GM15510 (cell line): Measurements from ENCODE around the gene RDH16.

Experiments
- POLR2A ChIP-seq: IDR thresholded peaks from 3 replicates; pipeline ENCODE4 v1.6.1; 2011; ENCODE audit warnings: borderline replicate concordance; ENCODE audit not compliant: insufficient read length; ENCODE audit errors: extremely low read depth

RDH16 gene

DNA sequence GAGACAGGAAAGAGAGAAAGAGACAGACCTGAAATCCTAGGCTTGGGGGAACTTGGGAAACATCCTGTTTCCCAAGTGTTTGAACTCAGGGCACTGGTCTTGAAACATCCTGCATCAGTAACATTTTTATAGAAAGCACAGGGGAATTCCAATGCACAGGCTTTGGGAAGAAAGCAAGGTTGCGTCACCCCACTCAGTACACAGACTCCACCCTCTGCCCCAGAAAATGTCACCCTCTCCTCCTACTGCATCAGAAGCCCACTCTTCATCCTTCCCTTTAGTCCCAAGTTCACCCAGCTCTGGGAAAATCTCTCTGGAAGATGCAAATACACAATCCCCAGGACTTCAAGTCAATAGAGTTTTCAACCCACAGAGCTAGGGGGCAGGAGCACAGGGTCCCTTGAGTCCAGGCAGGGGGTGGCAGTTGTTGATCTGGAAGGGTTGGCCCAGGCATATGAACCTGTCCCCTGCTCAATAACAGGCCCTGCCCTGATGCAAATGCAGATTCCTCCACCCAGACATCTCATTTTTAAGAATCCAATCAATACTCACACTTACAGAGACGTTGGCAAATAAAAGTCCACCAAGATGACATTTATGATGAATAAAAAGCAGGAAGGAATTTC is 1.7 kb downstream of the RDH16 start:
- no peak for TF ChIP-seq POLR2A

DNA sequence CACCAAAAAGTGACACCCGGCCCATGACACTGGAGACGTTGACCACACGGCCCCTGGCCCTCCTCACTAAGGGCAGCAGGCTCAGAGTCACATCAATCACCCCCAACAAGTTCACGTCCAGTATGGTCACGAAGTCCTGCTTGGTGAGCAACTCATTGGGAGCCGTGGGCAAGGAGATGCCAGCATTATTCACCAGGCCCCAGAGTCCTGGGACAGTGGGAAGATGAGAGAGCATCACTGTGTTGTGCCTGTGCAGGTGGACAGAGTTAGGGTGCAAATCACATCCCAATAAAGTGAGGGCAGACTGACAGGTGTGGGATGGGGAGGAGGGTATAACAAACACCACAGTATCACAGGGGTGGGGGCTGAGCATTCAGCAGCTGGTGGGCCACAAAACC is 2.5 kb downstream of the RDH16 start:
- TF ChIP-seq POLR2A, result no peak

DNA sequence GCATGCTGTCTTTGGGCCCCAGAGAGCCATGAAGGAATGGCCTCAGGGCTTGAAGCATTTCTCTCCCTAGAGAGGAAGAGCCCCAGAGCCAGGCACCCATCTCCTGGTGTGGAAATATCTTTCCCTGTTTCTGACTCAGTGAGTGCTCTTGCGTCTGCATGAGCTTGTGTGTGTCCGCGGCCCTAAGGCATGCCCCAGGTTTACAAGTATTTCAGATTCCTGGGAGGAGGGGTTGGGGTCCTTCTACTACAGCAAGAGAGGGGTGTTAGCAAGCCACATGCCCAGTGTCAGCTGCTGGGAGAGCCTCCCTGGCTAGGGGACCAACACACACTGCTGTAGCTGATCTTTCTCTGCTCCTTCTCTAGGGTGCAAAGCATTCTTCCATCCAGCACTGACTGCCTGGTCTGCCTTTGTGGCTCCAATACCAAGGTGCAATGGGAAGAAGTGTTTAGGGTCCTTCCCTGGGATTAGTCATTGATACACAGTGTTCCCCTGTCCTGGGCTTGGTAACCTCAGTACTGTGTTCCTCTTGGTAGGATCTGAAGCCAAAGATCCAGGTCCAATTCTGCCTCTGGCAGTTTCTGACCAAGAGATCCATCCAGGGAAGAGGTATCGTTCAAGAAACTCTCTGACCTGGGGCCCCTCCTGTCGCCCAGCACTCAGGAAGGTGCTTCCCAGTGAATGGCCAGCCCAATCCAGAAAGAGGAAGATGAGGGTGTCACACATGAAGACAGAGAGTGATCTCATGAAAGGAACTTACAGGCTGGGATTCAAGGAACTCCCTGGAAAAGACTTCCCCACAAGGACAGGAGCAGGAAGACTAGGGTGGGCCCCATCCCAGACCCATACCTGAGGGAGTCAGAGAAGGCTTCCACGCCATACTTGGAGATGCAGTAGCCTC is 3.1 kb downstream of the RDH16 start:
- no peak for TF ChIP-seq POLR2A

DNA sequence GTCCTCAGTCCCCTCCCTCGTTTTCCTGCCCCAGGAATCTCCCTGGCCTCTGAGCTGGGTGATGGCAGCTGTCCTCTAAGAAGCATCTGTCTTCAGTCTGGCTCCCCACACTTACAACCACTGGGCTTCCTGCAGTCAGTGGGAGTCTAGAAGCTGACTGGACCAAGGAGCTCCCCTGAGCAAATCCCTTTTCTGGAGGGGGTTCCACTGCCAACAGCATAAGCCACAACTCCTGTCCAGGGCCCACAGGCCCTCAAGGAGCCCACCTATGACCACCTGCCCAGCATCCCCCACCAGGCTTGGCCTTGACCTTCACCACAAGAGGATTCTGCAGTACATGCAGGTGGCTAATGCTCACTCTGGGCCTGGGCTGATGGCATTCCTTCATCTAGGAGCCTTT is 4.1 kb downstream of the RDH16 start:
- no peak for TF ChIP-seq POLR2A

DNA sequence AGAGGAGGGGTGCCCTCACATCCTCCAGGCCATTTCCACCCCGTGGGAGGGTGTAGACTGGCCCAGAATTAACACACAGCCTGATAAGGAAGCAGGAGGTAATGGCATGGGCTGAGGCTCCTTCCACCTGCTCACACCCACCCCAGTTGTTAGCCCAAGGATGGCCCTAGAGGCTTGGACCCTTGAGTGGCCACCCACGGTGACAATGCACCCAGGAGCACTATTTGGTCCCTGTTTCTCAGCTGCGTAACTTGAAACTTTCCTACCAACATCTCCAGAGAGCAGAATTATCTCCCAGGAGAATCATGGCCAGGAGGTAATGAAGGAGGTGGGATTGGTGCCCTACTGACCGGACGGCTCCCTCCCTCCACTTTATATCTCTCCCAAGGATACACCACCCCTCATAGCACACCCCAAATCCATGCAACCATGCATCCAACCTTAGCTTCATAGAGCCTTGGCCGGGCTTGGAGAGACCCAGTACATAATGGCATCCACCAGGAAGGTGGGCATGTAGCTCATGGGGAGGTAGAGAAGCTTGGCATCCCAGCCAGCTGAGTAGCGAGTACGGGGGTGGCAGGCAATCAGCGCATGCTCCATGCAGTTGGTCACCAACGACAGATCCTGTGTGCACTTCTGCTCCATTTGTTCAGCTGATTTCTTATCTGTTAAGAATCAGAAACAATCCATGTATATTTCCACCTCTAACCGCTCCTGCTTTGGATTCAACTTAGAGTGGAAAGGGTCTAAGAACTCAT is 5.6 kb downstream of the RDH16 start:
- no peak for TF ChIP-seq POLR2A

DNA sequence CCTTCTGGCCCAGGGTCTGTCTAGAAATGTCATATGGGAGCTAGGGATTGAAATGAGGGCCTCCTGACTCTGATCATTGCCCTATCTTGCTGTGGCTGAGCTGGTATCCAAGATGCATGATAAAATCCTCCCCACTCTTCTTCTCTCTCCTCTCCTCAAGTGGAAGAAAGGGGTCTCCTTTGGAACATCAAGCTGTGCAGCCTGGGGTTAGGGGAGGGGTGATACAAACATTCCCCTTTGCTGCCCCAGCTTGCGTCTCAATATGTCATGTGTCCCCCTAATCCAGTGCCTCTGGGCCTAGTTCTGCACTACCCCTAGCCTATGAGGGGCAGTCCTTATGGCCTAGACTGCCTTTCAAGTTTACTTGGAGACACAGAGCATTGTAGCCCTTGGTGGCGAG is 8.5 kb downstream of the RDH16 start:
- no peak for TF ChIP-seq POLR2A

DNA sequence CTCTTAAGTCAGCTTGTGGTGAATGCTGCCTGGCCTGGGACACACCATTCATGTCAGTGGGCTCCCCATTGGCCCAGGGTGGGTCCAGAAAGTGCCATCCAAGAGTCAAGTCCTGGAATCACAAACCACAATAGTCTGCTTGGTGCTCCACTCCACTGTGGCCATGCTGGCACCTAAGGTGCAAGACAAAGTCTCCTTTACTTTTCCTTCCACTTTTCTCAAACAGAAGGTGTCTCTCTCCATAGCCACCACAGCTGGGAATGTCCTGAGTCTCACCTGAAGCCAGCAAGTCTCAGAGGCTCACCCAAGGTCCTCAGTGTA is 9.0 kb downstream of the RDH16 start:
- no peak for TF ChIP-seq POLR2A

DNA sequence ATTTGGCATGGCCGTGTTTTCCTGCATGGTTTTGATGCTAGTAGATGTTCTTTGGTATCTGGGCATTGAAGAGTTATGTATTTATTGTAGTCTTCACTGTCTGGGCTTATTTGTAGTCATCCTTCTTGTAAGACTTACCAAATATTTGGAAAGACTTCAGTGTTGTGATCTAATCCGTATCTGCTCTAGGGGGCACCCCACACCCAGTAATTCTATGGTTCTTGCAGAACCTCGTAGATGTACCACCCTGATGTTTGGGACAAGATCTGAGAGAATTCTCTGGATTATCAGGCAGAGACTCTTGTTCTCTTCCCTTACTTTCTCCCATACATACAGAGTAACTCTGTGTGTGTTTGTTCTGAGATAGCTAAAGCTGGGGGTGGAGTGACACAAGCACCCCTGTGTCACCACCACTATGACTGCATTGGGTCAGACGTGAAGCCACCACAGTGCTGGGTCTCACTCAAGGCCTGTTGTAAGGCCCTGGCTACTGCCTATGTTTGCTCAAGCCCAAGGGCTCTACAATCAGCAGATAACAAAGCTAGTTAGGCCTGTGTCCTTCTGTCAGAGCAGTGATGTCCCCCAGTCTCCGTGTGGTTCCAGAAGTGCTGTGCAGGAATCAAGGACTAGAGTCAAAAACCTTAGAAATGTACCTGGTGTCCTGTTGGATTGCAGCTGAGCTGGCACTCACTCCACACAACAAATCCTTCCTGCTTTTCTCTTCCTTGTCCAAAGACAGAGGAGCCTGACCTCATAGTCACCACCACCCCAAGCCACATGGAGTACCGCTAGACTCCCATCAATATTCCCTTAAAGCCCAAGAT is 9.6 kb downstream of the RDH16 start:
- TF ChIP-seq POLR2A, result no peak

DNA sequence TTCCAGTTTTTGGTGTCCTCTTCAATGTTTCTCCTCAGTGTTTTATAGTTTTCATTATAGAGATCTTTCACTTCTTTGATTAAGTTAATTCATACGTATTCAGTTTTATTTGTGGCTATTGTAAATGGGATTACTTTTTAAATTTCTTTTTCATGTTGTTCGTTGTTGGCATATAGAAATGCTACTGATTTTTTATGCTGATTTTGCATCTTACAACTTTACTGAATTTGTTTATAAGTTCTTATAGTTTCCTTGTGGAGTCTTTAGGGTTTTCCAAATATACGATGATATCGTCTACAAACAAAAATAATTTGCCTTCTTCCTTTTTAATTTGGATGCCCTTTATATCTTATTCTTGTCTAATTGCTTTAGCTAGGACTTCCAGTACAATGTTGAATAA is 13.5 kb downstream of the RDH16 start:
- TF ChIP-seq POLR2A, result no peak

DNA sequence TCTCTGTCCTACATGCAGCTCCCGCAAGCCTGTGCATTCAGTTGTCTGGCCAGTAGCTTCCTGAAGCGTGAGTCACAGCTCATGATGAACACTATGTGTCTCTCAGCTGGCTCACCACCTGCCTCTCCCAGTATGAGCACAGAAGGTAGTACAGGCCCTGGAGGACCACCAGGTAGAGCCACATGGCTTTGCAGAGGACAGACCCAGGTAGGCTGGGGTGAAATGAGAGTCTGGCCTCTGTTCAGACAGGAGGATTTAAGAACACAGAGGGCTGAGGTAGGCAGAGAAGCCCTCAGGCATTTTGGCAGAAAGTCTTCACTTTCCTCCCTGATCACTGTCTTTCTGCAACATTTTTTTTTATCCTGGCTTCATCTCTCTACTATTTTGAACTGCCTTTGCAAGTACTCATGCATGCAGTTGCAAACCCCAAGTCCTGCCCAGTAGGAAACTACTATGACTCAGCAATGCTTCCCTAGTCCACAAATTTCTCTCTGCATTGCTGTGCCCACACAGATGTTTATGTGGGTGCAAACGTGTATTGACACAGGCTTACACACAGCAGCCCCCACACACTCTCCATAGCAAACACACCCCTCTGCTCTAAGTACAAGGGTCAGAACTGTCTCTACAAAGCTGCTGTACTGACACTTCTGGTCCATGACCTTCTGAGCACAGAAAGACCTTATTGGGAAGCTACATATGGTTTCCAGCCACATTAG is 15.9 kb downstream of the RDH16 start:
- no peak for TF ChIP-seq POLR2A

DNA sequence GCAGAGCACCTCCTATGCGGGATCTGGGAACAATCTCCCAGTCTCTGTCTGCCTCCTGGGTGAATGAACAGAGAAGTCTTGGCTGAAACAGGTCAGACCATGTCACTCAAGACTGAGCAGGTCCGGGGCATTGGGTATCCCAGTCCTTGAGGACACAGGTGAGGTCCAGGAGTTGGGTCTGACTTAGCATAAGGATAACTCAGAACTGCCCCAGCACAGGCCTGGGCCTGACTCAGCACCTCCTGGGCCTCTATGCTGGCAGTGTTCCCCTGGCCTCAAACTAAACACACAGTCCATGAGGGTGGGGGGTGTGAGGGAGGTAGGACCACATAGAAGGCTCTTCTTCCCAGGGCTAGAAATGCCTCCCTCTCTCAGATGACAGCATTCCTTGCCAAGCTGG is 21.7 kb downstream of the RDH16 start:
- TF ChIP-seq POLR2A, result no peak

DNA sequence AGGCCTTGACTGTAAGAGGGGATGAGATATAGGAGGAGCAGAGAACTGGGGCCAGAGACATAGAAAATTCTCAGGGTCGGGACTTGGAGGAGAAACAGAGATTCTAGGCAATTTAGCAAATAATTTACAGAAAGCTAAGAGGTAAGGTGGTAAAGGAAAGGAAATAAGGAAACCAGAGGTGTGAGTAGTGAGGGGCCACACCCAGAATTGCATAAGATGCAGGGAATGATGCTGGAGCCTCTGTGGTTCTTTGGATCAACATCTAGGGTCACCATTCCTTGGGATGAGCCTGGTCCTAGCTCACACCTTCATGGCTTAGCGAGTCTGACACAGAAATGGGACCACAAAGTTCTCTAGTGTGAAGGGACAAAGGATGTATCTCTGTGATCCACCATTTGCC is 22.3 kb downstream of the RDH16 start:
- no peak for TF ChIP-seq POLR2A

DNA sequence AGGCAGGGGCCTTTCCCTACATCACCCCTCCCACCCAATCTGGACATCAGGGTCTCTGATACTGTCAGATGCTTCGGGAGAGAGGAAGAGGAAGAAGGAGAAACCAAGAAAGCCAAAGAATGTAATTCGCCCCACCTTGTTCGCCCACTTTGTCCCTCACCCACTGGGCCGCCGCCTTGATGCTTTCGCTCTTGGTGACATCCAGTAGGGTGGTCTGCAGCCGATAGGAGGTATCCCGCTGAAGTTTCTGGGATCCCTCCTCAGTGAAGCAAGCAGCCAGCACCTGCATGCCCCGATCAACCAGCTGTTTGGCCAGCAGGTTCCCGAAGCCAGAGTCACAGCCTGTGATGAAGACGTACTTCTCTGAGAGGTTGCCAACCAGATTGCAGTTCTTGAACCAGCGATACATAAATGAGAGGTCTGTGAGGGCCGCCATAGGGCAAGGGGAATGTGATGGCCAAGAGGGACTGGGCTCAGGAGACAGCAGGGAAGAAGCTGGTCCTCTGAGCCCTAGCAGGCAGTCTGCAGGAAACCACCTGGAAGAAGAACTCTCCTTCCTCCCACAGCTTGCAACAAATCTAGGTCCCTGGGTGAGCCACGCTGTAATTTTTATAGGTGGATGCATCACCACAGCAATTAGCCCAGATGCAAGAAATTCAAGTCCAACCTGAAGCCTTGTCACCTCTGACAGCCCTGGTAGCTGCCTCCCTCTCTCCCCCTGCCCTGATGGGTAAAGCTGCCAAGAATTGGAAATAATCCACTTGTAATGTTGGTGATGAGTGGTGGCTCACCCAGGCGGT is 23.4 kb downstream of the RDH16 start, which contains the start of gene SDR9C7:
SDR9C7 (minus strand) TSS at position 583 of the 800 bp plus-strand sequence; CDS start at position 436, 147 bp downstream.
- no peak for TF ChIP-seq POLR2A

DNA sequence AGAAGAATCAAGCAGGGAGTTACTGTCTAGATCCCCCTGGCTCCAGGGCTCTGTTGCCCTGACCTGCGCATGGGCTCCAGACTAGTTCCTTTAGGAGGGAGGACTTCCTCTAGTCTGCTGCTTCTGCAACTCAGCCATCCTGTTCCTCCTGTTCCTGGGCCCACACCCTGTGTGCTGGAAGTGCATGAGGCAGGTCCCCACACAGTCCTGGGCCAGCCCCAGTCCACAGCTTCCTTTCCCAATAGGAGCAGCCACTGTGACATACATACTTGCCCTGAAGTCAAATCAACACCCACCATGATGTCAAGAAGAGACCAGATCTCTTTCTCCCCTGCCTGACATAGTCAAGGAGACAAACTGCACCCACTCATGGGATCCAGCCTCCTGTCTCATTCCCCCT is 24.5 kb downstream of the RDH16 start:
- TF ChIP-seq POLR2A, result no peak

DNA sequence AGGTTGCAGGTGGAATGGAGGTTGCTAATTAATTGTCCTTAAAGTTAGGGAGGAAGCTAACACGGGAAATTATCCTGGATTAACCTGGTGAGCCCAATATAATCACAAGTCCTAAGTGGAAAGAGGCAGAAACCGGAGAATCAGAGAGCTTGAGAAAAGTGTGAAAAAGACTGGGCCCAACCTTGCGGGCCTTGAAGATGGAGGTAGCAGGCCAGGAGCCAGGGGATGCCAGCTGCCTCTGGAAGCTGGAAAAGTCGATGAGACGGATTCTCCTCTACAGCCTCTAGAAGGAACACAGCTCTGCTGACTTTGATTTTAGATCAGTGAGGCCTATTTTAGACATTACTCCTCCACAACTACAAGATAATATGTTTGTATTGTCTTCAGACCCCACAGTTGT is 25.3 kb downstream of the RDH16 start:
- no peak for TF ChIP-seq POLR2A
